ENCODE data around the gene FAM162A.

The FAM162A gene

GRCh38 chr3:122389197-122389596, 5.2 kb downstream of the FAM162A start:
- DNase-seq, result no peak

GRCh38 chr3:122389892-122390291, 5.9 kb downstream of the FAM162A start:
- DNase-seq, result no peak

DNA sequence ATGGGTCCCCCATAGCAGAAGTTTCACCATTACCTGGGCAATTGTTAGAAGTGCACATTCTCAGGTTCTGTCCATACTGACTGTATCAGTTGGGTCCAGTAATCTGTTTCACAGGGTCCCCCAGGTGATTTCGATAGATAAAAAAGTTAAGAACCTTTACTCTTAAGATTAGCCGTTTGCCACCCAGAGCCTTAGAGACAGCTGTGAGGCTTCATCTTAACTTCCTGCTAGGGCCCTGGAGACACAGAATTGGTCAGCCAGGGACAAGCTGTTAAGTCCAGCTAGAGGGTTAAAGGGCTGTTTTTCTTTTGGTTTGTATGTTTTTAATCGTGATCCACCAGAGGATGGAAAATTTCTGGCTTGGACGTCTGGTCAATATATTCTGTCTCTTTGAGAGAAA, 6.7 kb downstream of the FAM162A start:
- no peak for DNase-seq

GRCh38 chr3:122391681-122392446, 7.9 kb downstream of the FAM162A start:
- DNase-seq, result no peak

DNA sequence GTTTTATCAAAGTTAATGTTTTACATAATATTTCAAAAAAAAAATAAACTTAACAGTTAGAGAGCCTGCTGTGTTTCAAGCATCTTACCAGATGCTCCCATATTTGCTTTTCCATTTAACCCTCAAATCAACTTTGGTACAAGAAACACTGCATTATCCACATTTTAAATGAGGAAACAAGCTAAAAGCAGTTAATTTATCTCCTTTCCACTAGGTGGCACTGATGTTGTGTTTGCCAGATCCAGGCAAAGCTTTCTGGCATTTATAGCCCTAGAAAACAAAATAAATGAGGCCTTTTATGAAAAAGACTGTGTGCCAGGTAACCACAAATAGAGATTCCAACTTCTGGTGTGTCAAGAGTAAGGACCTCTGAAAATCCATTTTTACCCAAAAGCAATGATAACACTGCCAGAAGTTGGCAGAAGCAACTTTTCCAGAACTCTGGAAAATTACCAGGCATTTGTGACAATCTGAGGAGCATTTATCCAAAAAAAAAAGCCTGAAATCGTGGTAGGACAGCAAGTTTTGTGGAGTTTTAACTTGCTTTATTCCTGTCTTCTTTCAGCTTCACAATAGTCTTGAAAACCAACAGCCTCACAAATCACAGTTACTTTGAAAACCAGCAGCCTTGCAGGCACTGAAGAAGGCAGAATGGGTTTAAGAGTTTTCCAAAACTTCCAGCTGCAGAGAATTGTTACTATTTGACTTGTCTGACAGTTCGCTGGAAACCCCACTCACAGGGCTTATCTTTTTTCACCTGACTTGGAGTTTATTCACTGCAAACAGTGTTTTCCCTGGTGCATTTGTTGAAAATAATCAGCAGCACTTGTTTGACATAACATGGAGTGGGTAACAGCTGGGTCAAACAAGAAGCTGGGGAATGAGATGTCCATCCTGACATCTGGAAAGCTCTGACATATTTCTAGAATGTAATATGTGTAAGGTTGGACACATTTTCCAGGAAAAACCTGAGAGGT, 9.2 kb downstream of the FAM162A start:
- peak; percentile 15 for DNase-seq

GRCh38 chr3:122394173-122394572, 10.2 kb downstream of the FAM162A start:
- DNase-seq, result no peak

DNA sequence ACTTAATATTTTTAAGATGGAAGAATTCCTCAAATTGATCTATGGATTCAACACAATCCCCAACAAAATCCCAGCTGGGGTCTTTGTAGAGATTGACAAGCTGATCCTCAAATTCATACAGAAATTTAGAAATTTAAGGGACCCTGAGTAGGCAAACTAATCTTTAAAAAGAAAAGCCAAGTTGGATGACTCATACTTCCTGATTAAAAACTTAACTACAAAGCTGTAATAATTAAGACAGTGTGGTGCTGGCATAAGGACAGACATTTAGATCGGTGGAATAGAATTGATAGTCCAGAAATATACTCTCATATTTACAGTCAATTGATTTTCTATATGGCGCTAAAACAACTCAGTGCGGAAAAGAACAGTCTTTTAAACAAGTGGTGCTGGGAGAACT, 11.6 kb downstream of the FAM162A start:
- DNase-seq, result no peak

- no peak for DNase-seq
These were observed 12.5 kb downstream of the FAM162A start for GRCh38 chr3:122396511-122396910.

DNA sequence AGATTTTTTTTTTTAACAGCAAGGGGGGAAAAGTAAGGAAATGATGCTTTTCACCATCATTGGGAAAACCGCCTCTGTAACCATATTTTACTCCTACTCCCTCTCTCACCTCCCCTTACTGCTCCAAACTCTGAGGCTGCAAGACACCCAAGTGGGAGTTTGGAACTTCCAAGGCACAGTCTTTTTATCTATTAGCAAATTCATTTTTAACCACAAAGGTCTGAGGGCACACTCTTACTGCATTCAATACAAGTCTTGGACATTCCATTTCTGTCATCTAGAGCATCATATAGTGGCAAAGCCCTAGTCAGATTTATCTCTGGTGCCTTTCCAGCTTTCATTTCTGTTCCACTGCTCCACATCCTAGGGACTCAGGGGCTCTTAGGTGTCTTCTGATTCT, 13.2 kb downstream of the FAM162A start:
- DNase-seq, result no peak

DNA sequence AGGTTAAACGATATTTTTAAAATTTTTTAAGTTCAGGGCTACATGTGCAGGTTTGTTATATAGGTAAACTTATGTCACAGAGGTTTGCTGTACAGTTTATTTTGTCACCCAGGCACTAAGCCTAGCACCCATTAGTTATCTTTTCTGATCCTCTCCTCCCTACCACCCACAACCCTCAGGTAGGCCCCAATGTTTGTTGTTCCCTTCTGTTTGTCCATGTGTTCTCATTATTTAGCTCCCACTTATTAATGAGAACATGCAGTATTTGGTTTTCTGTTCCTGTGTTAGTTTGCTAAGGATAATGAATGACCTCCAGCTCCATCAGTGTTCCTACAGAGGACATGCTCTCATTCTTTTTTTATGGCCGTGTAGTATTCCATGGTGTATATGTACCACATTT, 14.9 kb downstream of the FAM162A start:
- no peak for DNase-seq

GRCh38 chr3:122403489-122403888, 19.5 kb downstream of the FAM162A start:
- DNase-seq, result no peak

- no peak for DNase-seq
These were observed 21.0 kb downstream of the FAM162A start for GRCh38 chr3:122405015-122405414.

- DNase-seq, result no peak
These were observed 22.2 kb downstream of the FAM162A start for GRCh38 chr3:122406198-122406597.

DNA sequence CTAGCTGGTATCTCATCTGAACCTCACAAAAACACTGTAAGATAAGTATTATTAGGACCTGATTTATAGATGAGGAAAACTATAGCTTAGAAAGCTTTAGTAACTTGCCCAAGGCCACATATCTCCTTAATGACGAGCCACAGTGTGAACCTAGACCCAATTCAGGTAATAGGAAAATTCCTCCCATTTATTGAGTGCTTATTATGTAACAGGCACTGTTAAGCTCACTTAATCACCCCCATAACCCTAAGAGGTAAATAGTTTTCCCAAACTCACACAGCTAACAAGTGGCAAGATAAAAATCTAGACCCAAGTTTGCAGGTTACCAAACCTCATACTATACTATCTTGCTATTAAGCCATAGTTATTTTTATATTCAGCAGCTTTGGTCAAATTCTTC, 24.0 kb downstream of the FAM162A start:
- DNase-seq, result no peak

- DNase-seq, result no peak
These were observed 25.5 kb downstream of the FAM162A start for GRCh38 chr3:122409446-122409845.

- no peak for DNase-seq
These were observed 26.1 kb downstream of the FAM162A start for GRCh38 chr3:122410111-122410510.

- no peak for DNase-seq
These were observed 26.7 kb downstream of the FAM162A start for GRCh38 chr3:122410639-122411038.

GRCh38 chr3:122414391-122414790, 30.4 kb downstream of the FAM162A start:
- no peak for DNase-seq

DNA sequence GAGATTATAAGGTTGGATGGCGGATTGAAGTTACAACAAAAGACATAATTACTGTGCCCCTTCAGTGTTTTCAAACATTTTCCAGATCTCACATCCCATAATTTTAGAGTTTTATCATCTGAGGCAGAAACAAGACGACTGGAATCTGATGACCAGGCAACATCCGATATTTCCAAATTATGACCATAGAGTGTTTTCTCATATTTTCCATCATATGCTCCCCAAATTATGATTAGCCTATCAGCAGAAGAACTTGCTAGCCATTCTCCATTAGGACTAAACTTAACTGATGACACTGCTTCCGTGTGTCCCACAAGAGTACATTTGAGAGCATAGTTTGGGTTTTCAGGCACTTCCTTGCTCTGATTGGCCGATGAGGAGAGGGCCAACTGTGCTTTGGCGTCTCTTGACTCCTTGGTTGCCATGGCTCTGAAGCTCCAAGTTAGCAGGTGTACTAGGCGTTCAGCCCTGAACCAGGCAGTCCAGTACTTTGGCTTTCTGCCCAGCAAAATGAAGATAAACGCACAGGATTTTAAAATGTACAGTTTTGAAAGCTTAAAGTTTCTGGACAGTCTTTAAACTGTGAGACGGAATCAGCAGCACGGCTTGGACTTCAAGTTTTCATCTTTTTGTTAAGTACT, 31.2 kb downstream of the FAM162A start:
- DNase-seq, result no peak

GRCh38 chr3:122415762-122416654, 32.0 kb downstream of the FAM162A start, which contains the start of gene WDR5B:
Gene WDR5B, minus strand, starts transcription at chr3:122416062. Its CDS starts 534 bp downstream, at chr3:122415528.
- no peak for DNase-seq

DNA sequence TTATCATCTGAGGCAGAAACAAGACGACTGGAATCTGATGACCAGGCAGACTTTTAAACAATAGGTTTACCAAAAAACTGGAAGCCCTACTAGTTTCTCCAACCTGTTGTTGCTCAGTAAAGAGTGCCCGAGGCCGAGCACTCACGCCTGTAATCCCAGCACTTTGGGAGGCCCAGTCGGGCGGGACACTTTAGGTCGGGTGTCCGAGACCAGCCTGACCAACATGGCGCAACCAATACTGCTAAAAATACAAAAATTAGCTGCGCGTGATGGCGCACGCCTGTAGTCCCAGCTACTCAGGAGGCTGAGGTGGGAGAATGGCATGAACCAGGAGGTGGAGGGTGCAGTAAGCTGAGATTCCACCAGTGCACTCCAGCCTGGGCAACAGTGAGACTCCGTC, 33.0 kb downstream of the FAM162A start:
- DNase-seq, result no peak

DNA sequence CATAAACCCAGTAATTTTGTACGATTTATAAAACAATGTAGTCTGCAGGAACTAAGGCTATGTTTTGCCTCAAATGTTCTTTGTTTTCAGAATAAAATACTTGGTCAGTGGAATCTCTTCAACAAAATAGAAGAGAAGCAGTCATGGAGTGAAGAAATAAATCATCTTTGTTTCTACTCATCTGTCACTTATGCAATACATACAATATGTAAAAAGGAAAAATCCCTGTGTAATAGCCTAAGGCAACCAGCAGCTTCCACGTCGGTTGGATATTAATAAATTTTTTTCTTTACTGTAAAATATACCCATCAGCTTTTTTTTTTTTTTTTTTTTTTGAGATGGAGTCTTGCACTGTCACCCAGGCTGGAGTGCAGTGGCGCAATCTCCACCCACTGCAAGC, 37.1 kb downstream of the FAM162A start:
- no peak for DNase-seq
